Aorta (tissue), 5 donors: ENCODE data around the gene HSF2BP. TPM values are rescaled to one million over a fixed set of nuclear protein-coding genes. Genes with fewer than 3 reads are reported as not detected.
A peak's percentile ranks its signal among the peaks of the same experiment; 100 is the strongest.
"Not testable (repeated sequence)": the region's sequence is repeated elsewhere in the genome, so short reads cannot be mapped to it uniquely, and the experiment has no call there.

Source experiments
- ATAC-seq: fragments of 200-7000 bp; cut with Tn5 transposase; one replicate; pipeline ENCODE4 v1.9.1; 2022; ENCODE audit warnings: moderate library complexity; ENCODE audit not compliant: low FRiP score
- DNase-seq, 2 donors: peaks; one replicate each; pipeline ENCODE4 v3.0.0-alpha.2; 2020
- H3K27ac ChIP-seq, 2 donors: one replicate each; pipeline ENCODE4 v1.5.1; 2013; ENCODE audit warnings: low read length in 2 of 2, mild to moderate bottlenecking in 2 of 2, moderate library complexity in 2 of 2, control low read depth in 1 of 2, inconsistent platforms in 1 of 2, low read depth in 1 of 2
- H3K27me3 ChIP-seq, 2 donors: one replicate each; pipeline ENCODE4 v1.6.1; 2013; ENCODE audit warnings: control low read depth in 1 of 2, low read length in 1 of 2, mild to moderate bottlenecking in 1 of 2, moderate library complexity in 1 of 2; ENCODE audit not compliant: insufficient read depth in 2 of 2, control insufficient read depth in 1 of 2
- H3K36me3 ChIP-seq, 2 donors: one replicate each; pipeline ENCODE4 v1.6.1; 2013; ENCODE audit warnings: control low read depth in 1 of 2, low read length in 1 of 2, mild to moderate bottlenecking in 1 of 2; ENCODE audit not compliant: insufficient read depth in 2 of 2, control insufficient read depth in 1 of 2
- H3K4me1 ChIP-seq, 2 donors: one replicate each; pipeline ENCODE4 v1.6.1; 2013; ENCODE audit warnings: low read length in 2 of 2, control low read depth in 1 of 2, mild to moderate bottlenecking in 1 of 2, moderate library complexity in 1 of 2; ENCODE audit not compliant: insufficient read depth in 2 of 2, control insufficient read depth in 1 of 2
- H3K4me3 ChIP-seq, 2 donors: one replicate each; pipeline ENCODE4 v1.5.1; 2013; ENCODE audit warnings: low read length in 2 of 2, control low read depth in 1 of 2, mild to moderate bottlenecking in 1 of 2
- H3K9me3 ChIP-seq: one replicate; pipeline ENCODE4 v1.6.1; 2013; ENCODE audit warnings: mild to moderate bottlenecking, low read length; ENCODE audit not compliant: control insufficient read depth
- WGBS, 2 donors: extraction: QIAGEN DNeasy Blood & Tissue Kit; methylation state at CpG; one replicate each; pipeline ENCODE4 v1.1.7; 2013; 5-methylcytosine and 5-hydroxymethylcytosine counted together
- intact Hi-C, 2 donors: fragments of 100-400 bp; cut with DNase I; formaldehyde crosslinking; loops; one replicate each; pipeline versions ENCODE4 v1.14.2 to v1.15.0; 2022
- polyA plus RNA-seq, 2 donors: library from polyadenylated mRNA; stranded (reverse); fragments of 200-250 nt; gene quantifications; one replicate each; pipeline ENCODE4 v1.2.3, GENCODE V29; 2013
- total RNA-seq, 2 donors: library from RNA; stranded (reverse); fragmentation: NEBNext Ultra II Directional; extraction: Animal tissue kit (Norgen Biotek cat#: 25700); gene quantifications; one replicate each; pipeline ENCODE4 v1.2.1, GENCODE V29; 2021
- donor health status: healthy with polysubstance abuse.
- donor health status: Bipolar disorder and iron deficiency.
- donor health status: DM: no; HTN: no; CAD: no.
- donor health status: DM: no; HTN: no; CAD: no.
- donor health status: DM: yes; HTN: yes; CAD: no.

HSF2BP gene
- total and polyA plus RNA-seq, 4 donors, result 0.51 TPM; not detected in 3

- no peaks in the 10 kb centered on the region for H3K9me3 ChIP-seq
- no peaks in the 10 kb centered on the region for H3K4me1 ChIP-seq
- H3K27me3 ChIP-seq, result no peaks in the 10 kb centered on the region
- intact Hi-C loops, result no loop called here
- no peak overlapping the region for H3K4me3 ChIP-seq
- no peak for ATAC-seq
- WGBS, 2 donors, result 92 to 96% methylated on average over 7 of the region's 7 CpGs
- DNase-seq, result no peak
- H3K27ac ChIP-seq, result no peak overlapping the region
- H3K36me3 ChIP-seq, result peaks cover 8 to 10% of the 10 kb centered on the region in 2 donors
Measured at GRCh38 chr21:43690346-43690745, 31.1 kb upstream of the HSF2BP start.

DNA sequence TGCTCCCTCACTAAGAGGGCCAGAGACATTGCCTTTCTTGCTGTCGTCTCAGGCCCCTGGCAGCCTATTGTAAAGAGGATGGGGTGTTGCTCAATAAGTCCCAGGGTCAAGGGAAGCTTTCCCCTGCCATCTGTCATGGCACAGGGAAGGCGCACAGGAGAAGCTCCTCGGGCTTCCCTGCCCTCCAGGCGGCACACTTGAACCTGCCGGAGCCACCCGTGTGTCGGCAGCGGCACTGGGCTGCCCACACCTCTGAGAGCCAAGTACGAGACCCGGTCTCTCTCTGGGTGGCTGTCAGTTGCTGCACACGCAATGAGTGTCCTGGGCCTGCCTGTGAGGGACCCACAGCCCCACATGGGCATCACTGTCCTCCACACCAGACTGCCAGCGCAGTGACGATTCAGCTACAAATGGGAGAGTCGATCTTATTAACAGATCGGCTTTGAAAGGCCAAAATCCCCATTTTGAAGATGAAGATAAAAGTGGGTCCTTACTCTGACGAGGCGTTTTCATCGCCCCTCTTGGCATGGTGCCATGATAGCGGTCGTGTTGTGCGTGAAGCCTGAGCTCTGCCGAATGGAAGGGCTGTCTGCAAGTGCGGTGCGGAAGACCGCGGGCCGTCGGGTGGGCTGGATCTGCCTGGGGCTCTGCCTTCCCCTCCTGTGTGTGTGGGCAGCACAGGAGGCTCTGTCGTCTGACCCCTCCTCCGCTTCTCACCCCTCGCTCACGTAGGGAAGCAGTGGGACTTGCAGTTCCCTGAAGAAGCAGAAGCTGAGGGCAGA is 30.5 kb upstream of the HSF2BP start:
- 92 to 93% methylated on average over 32 of the region's 32 CpGs for WGBS, 2 donors
- Histone ChIP-seq H3K27me3 (no peaks in the 10 kb centered on the region), H3K9me3 (no peaks in the 10 kb centered on the region), H3K4me3 (no peak overlapping the region), H3K27ac (no peak overlapping the region), H3K4me1 (no peaks in the 10 kb centered on the region), H3K36me3 (peaks cover 8 to 12% of the 10 kb centered on the region in 2 donors)
- ATAC-seq (no peak), DNase-seq (peak in 1 of 2 donors; percentile 54)
- intact Hi-C loops, result loop anchor here in 1 of 2 donors (10.0 kb wide), 1 partner anchor 85 kb away; the partner anchor contains the start of gene CSTB

GRCh38 chr21:43688906-43689305 is 29.6 kb upstream of the HSF2BP start:
- intact Hi-C loops, result loop anchor here in 1 of 2 donors (10.0 kb wide), 1 partner anchor 86 kb away; the partner anchor contains the start of gene CSTB

DNA sequence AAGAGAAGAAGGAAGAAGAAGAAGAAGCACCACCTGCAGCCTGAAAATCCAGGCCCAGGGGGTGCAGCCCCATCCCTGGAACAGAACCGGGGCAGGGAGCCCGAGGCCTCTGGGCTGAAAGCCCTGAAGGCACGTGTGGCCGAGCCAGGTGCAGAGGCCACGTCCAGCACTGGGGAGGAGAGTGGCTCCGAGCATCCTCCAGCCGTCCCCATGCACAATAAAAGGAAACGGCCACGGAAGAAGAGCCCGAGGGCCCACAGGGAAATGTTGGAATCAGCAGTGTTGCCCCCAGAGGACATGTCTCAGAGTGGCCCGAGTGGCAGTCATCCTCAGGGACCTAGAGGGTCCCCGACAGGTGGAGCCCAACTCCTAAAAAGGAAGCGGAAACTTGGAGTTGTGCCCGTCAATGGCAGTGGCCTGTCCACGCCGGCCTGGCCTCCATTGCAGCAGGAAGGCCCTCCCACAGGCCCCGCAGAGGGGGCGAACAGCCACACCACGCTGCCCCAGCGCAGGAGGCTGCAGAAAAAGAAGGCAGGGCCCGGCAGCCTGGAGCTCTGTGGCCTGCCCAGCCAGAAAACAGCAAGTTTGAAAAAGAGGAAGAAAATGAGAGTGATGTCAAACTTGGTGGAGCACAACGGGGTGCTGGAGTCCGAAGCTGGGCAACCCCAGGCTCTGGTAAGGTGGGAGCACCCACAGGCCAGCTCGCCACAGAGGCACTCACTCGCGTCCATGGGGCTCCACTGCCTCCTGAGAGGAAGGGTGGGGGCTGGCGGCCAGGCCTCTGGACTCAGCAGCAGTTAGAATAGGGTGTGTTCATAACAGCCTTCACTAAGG is 28.5 kb upstream of the HSF2BP start:
- no peaks in the 10 kb centered on the region for H3K4me1 ChIP-seq
- H3K27me3 ChIP-seq, result no peaks in the 10 kb centered on the region
- peaks cover 9 to 12% of the 10 kb centered on the region in 2 donors for H3K36me3 ChIP-seq
- no peaks in the 10 kb centered on the region for H3K9me3 ChIP-seq
- no peak for ATAC-seq
- 85 to 87% methylated on average over 27 of the region's 27 CpGs for whole genome bisulfite sequencing, 2 donors
- H3K27ac ChIP-seq, result no peak overlapping the region
- DNase-seq, result no peak
- intact Hi-C loops, result loop anchor here in 1 of 2 donors (10.0 kb wide), 1 partner anchor 87 kb away; the partner anchor contains the start of gene CSTB
- no peak overlapping the region for H3K4me3 ChIP-seq

More at GRCh38 chr21:43688906-43689305, 29.6 kb upstream of the HSF2BP start:
- 94 to 96% methylated on average over 12 of the region's 12 CpGs for WGBS, 2 donors
- H3K4me1 ChIP-seq, result no peaks in the 10 kb centered on the region
- no peak for DNase-seq
- no peaks in the 10 kb centered on the region for H3K27me3 ChIP-seq
- no peak overlapping the region for H3K4me3 ChIP-seq
- H3K36me3 ChIP-seq, result peaks cover 9 to 12% of the 10 kb centered on the region in 2 donors
- H3K9me3 ChIP-seq, result no peaks in the 10 kb centered on the region
- no peak for ATAC-seq
- no peak overlapping the region for H3K27ac ChIP-seq

DNA sequence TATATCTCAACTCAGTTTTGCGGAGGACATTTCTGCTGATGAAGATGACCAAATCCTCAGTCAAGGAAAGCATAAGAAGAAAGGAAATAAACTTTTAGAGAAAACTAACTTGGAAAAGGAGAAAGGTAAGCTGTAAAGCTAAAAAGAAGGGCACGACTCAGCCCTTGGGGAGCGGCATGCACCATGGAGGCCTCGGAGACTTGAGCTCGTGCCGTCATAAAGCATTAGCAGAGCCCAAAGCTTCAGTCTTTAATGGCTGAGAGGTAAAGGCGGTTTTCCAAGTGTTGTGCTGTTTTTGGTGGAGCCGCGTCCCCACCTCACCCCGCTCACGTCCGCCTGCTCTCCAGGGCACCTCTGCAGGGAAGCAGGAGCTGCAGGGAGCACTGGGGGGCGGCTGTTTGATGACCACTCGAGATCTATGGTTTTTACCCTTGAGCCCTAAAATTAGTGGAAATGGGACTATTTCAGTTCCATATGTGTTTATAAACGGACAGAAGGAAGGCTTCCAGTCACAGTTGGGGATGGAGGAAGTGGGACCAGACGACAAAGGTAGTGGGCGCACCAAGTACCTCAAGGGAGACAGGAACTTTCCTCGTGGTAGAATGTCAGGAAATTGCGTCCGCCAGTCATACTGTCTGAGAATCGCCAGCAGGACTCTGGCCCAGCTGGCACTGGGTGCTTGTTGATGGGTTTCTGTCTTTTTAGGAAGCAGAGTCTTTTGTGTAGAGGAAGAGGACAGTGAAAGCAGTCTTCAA is 27.7 kb upstream of the HSF2BP start:
- intact Hi-C loops, result loop anchor here in 1 of 2 donors (10.0 kb wide), 1 partner anchor 88 kb away; the partner anchor contains the start of gene CSTB
- Histone ChIP-seq H3K27me3 (no peaks in the 10 kb centered on the region), H3K27ac (no peak overlapping the region), H3K4me3 (no peak overlapping the region), H3K9me3 (no peaks in the 10 kb centered on the region), H3K4me1 (no peaks in the 10 kb centered on the region), H3K36me3 (peaks cover 9 to 12% of the 10 kb centered on the region in 2 donors)
- 90 to 91% methylated on average over 21 of the region's 21 CpGs for WGBS, 2 donors
- ATAC-seq (no peak), DNase-seq (no peak)

- 89 to 91% methylated on average over 3 of the region's 3 CpGs for WGBS, 2 donors
- ATAC-seq, result no peak
- Histone ChIP-seq H3K4me3 (no peak overlapping the region), H3K27me3 (no peaks in the 10 kb centered on the region), H3K9me3 (no peaks in the 10 kb centered on the region), H3K27ac (no peak overlapping the region), H3K36me3 (peaks cover 6 to 12% of the 10 kb centered on the region in 2 donors), H3K4me1 (no peaks in the 10 kb centered on the region)
- intact Hi-C loops, result loop anchor here in 1 of 2 donors (10.0 kb wide), 1 partner anchor 90 kb away; the partner anchor contains the start of gene CSTB
- no peak for DNase-seq
Measured at GRCh38 chr21:43684424-43684823, 25.1 kb upstream of the HSF2BP start.

DNA sequence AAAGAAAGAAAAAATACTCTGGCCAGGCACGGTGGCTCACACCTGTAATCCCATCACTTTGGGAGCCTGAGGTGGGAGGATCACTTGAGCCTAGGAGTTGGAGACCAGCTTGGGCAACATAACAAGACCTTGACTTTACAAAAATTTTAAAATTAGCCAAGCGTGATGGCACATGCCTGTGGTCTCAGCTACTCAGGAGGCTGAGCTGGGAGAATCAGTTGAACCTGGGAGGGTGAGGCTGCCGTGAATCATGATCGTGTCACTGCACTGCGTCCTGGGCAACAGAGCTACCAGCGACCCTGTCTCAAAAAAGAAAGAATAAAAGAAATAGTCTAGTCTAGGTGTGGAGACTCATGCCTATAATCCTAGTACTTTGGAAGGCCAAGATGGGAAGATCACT is 22.4 kb upstream of the HSF2BP start:
- no peak for DNase-seq
- intact Hi-C loops, result loop anchor here in 1 of 2 donors (10.0 kb wide), 1 partner anchor 93 kb away; the partner anchor contains the start of gene CSTB

GRCh38 chr21:43680421-43680820 is 21.1 kb upstream of the HSF2BP start:
- intact Hi-C loops, result loop anchor here in 1 of 2 donors (10.0 kb wide), 1 partner anchor 94 kb away; the partner anchor contains the start of gene CSTB
- H3K27me3 ChIP-seq, H3K9me3 ChIP-seq, H3K4me3 ChIP-seq, DNase-seq, H3K27ac ChIP-seq, ATAC-seq, H3K36me3 ChIP-seq, H3K4me1 ChIP-seq: not testable (repeated sequence)
- WGBS, 2 donors, result 80 to 81% methylated on average over 6 of the region's 6 CpGs

More for the DNA sequence above, 22.4 kb upstream of the HSF2BP start:
- Histone ChIP-seq H3K4me3 (no peak overlapping the region), H3K4me1 (no peaks in the 10 kb centered on the region), H3K9me3 (no peaks in the 10 kb centered on the region), H3K36me3 (peaks cover 4 to 8% of the 10 kb centered on the region in 2 donors), H3K27me3 (no peaks in the 10 kb centered on the region), H3K27ac (no peak overlapping the region)
- WGBS, 2 donors, result 91 to 96% methylated on average over 6 of the region's 6 CpGs
- no peak for ATAC-seq
